ENCODE measurements around the gene DYRK3.

The DYRK3 gene

GRCh38 chr1:206662396-206663092, 27.2 kb downstream of the DYRK3 start:
- DNase-seq: no peak

- no peak for DNase-seq
These were observed 28.0 kb downstream of the DYRK3 start for GRCh38 chr1:206663362-206663761.

- peak; percentile 65 for DNase-seq
These were observed 28.7 kb downstream of the DYRK3 start for GRCh38 chr1:206663832-206664652.

GRCh38 chr1:206664740-206665139, 29.4 kb downstream of the DYRK3 start:
- DNase-seq: no peak

GRCh38 chr1:206666031-206666561, 30.8 kb downstream of the DYRK3 start:
- no peak for DNase-seq

GRCh38 chr1:206666954-206667665, 31.8 kb downstream of the DYRK3 start:
- no peak for DNase-seq

- DNase-seq: no peak
These were observed 33.0 kb downstream of the DYRK3 start for GRCh38 chr1:206668351-206668750.

GRCh38 chr1:206668874-206669410, 33.6 kb downstream of the DYRK3 start:
- no peak for DNase-seq

GRCh38 chr1:206672011-206672688, 36.8 kb downstream of the DYRK3 start:
- no peak for DNase-seq

- DNase-seq: no peak
These were observed 37.8 kb downstream of the DYRK3 start for GRCh38 chr1:206672844-206673758.

GRCh38 chr1:206674236-206674635, 38.9 kb downstream of the DYRK3 start:
- DNase-seq: no peak

- DNase-seq: no peak
These were observed 39.4 kb downstream of the DYRK3 start for GRCh38 chr1:206674745-206675175.

- DNase-seq: no peak
These were observed 41.2 kb downstream of the DYRK3 start for GRCh38 chr1:206676499-206676898.

GRCh38 chr1:206678490-206678889, 43.2 kb downstream of the DYRK3 start:
- DNase-seq: no peak

GRCh38 chr1:206679738-206680211, 44.4 kb downstream of the DYRK3 start:
- DNase-seq: no peak

- DNase-seq: no peak
These were observed 44.9 kb downstream of the DYRK3 start for GRCh38 chr1:206680279-206680678.

- no peak for DNase-seq
These were observed 46.0 kb downstream of the DYRK3 start for GRCh38 chr1:206681359-206681758.

GRCh38 chr1:206682111-206682510, 46.8 kb downstream of the DYRK3 start:
- DNase-seq: no peak

- no peak for DNase-seq
These were observed 48.0 kb downstream of the DYRK3 start for GRCh38 chr1:206683313-206683712.

- no peak for DNase-seq
These were observed 48.7 kb downstream of the DYRK3 start for GRCh38 chr1:206684003-206684402.

Measured in activated CD4-positive, alpha-beta T cell treated with anti-CD3 and anti-CD28 coated beads, Interleukin-2, amount 50 U/mL, for 1 hour (primary cell).